Neural progenitor cell (in vitro differentiated cells): ENCODE measurements around the gene SLC45A1. TPM values are rescaled to one million over a fixed set of nuclear protein-coding genes. Genes with fewer than 3 reads are reported as not detected.
A peak's percentile ranks its signal among the peaks of the same experiment; 100 is the strongest.

Experiments used
- DNase-seq: peaks from one replicate; pipeline ENCODE4 v3.0.0-alpha.2; 2016; ENCODE audit warnings: low spot score
- H2AFZ ChIP-seq: fragments of 200-600 bp; sonication (generic); replicated peaks from 2 replicates; pipeline ENCODE4 v1.6.1; 2016; ENCODE audit warnings: antibody characterized with exemption
- H3F3A ChIP-seq: fragments of 200-600 bp; sonication (generic); 2 replicates; pipeline ENCODE4 v1.6.1; 2016; ENCODE audit warnings: antibody characterized with exemption, low read depth
- H3K27ac ChIP-seq: fragments of 200-600 bp; sonication (generic); 2 replicates; pipeline ENCODE4 v1.5.1; 2016; ENCODE audit warnings: mild to moderate bottlenecking
- H3K27me3 ChIP-seq: fragments of 200-600 bp; sonication (generic); 2 replicates; pipeline ENCODE4 v1.6.1; 2016; ENCODE audit warnings: mild to moderate bottlenecking, moderate library complexity
- H3K36me3 ChIP-seq: fragments of 200-600 bp; sonication (generic); 2 replicates; pipeline ENCODE4 v1.5.1; 2016
- H3K4me1 ChIP-seq: fragments of 200-600 bp; sonication (generic); 2 replicates; pipeline ENCODE4 v1.6.1; 2016; ENCODE audit warnings: mixed run types
- H3K4me2 ChIP-seq: fragments of 200-600 bp; sonication (generic); 2 replicates; pipeline ENCODE4 v1.6.1; 2016
- H3K4me3 ChIP-seq: fragments of 200-600 bp; sonication (generic); 2 replicates; pipeline ENCODE4 v1.5.1; 2016
- H3K79me2 ChIP-seq: fragments of 200-600 bp; sonication (generic); 2 replicates; pipeline ENCODE4 v1.6.1; 2016; ENCODE audit warnings: low read depth
- H3K9ac ChIP-seq: fragments of 200-600 bp; sonication (generic); 2 replicates; pipeline ENCODE4 v1.6.1; 2016
- H3K9me3 ChIP-seq: fragments of 200-600 bp; sonication (generic); 2 replicates; pipeline ENCODE4 v1.5.1; 2016; ENCODE audit warnings: low read depth
- H4K20me1 ChIP-seq: fragments of 200-600 bp; sonication (generic); 2 replicates; pipeline ENCODE4 v1.6.1; 2016; ENCODE audit warnings: low read depth
- H3K27ac Mint-ChIP-seq: 3 replicates; pipeline ENCODE4 v1.8.0; 2021; ENCODE audit warnings: mixed read lengths
- H3K27me3 Mint-ChIP-seq: 2 replicates; pipeline ENCODE4 v1.8.0; 2022; ENCODE audit warnings: low read depth, mild to moderate bottlenecking, inconsistent platforms, moderate library complexity, mixed read lengths; ENCODE audit not compliant: insufficient read depth
- H3K36me3 Mint-ChIP-seq: 3 replicates; pipeline ENCODE4 v1.8.0; 2021; ENCODE audit warnings: mixed read lengths
- H3K4me1 Mint-ChIP-seq: 3 replicates; pipeline ENCODE4 v1.8.0; 2021; ENCODE audit warnings: mixed read lengths
- H3K4me3 Mint-ChIP-seq: 3 replicates; pipeline ENCODE4 v1.8.0; 2021; ENCODE audit warnings: mild to moderate bottlenecking, moderate library complexity, mixed read lengths
- H3K9me3 Mint-ChIP-seq: 3 replicates; pipeline ENCODE4 v1.8.0; 2020; ENCODE audit warnings: mixed read lengths
- CTCF ChIP-seq: fragments of 200-600 bp; sonication (generic); IDR thresholded peaks from 2 replicates; pipeline ENCODE4 v1.5.1; 2017; ENCODE audit warnings: antibody characterized with exemption, mild to moderate bottlenecking
- EZH2 ChIP-seq: fragments of 200-600 bp; sonication (generic); IDR thresholded peaks from 2 replicates; pipeline ENCODE4 v1.6.1; 2017; ENCODE audit warnings: antibody characterized with exemption, mild to moderate bottlenecking, moderate library complexity
- EZH2phosphoT487 ChIP-seq: fragments of 200-600 bp; sonication (generic); IDR thresholded peaks from 2 replicates; pipeline ENCODE4 v1.6.1; 2017; ENCODE audit warnings: antibody characterized with exemption
- total RNA-seq: library from RNA; depleted of rRNA; stranded (reverse); fragments of >200 nt; gene quantifications from 2 replicates; pipeline ENCODE4 v1.2.3, GENCODE V29; 2015; ENCODE audit warnings: low replicate concordance

The SLC45A1 gene
- total RNA-seq, 1 donor from 2014 or later, result 1.1 TPM

- Histone ChIP-seq H3K4me2 (peak overlapping the region; percentile 62), H3K36me3 (no peaks in the 10 kb centered on the region), H3K27me3 (no peaks in the 10 kb centered on the region), H3K4me3 (no peak overlapping the region), H4K20me1 (peaks cover 97% of the 10 kb centered on the region), H2AFZ (no peak overlapping the region), H3K4me1 (peaks cover 67% of the 10 kb centered on the region), H3K9ac (no peak overlapping the region), H3F3A (peaks cover 40% of the 10 kb centered on the region), H3K9me3 (no peaks in the 10 kb centered on the region), H3K27ac (peak overlapping the region; percentile 91), H3K79me2 (peaks cover 77% of the 10 kb centered on the region)
- DNase-seq, result peak; percentile 55
- H3K27ac Mint-ChIP-seq, result peak overlapping the region; percentile 64
- peaks cover 9% of the 10 kb centered on the region for H3K27me3 Mint-ChIP-seq
- H3K36me3 Mint-ChIP-seq, result peaks cover 12% of the 10 kb centered on the region
- no peak overlapping the region for H3K4me3 Mint-ChIP-seq
- no peaks in the 10 kb centered on the region for H3K9me3 Mint-ChIP-seq
- H3K4me1 Mint-ChIP-seq, result peaks cover 86% of the 10 kb centered on the region
- TF ChIP-seq EZH2phosphoT487, result no peak
- TF ChIP-seq CTCF, result peak; percentile 49
Measured at GRCh38 chr1:8374812-8375211, 56.9 kb downstream of the SLC45A1 start.

- H3K4me1 Mint-ChIP-seq, result peaks cover 81% of the 10 kb centered on the region
- H3K4me3 ChIP-seq, result no peak overlapping the region
- no peak for DNase-seq
- peaks cover 17% of the 10 kb centered on the region for H3K36me3 Mint-ChIP-seq
- TF ChIP-seq CTCF, result no peak
- no peak for TF ChIP-seq EZH2phosphoT487
- no peak for TF ChIP-seq EZH2
- H3K27ac Mint-ChIP-seq, result no peak overlapping the region
- peaks cover 77% of the 10 kb centered on the region for H3K79me2 ChIP-seq
- H3K27me3 Mint-ChIP-seq, result peaks cover 9% of the 10 kb centered on the region
- no peak overlapping the region for H3K4me2 ChIP-seq
- no peaks in the 10 kb centered on the region for H3K9me3 Mint-ChIP-seq
- no peak overlapping the region for H3K27ac ChIP-seq
- H3K9ac ChIP-seq, result no peak overlapping the region
- no peaks in the 10 kb centered on the region for H3K27me3 ChIP-seq
- peaks cover 63% of the 10 kb centered on the region for H3K4me1 ChIP-seq
- H2AFZ ChIP-seq, result no peak overlapping the region
- H4K20me1 ChIP-seq, result peaks cover 97% of the 10 kb centered on the region
- H3K9me3 ChIP-seq, result no peaks in the 10 kb centered on the region
- H3F3A ChIP-seq, result peaks cover 41% of the 10 kb centered on the region
- H3K36me3 ChIP-seq, result no peaks in the 10 kb centered on the region
- H3K4me3 Mint-ChIP-seq, result no peak overlapping the region
Measured at GRCh38 chr1:8376358-8376840, 58.5 kb downstream of the SLC45A1 start.

DNA sequence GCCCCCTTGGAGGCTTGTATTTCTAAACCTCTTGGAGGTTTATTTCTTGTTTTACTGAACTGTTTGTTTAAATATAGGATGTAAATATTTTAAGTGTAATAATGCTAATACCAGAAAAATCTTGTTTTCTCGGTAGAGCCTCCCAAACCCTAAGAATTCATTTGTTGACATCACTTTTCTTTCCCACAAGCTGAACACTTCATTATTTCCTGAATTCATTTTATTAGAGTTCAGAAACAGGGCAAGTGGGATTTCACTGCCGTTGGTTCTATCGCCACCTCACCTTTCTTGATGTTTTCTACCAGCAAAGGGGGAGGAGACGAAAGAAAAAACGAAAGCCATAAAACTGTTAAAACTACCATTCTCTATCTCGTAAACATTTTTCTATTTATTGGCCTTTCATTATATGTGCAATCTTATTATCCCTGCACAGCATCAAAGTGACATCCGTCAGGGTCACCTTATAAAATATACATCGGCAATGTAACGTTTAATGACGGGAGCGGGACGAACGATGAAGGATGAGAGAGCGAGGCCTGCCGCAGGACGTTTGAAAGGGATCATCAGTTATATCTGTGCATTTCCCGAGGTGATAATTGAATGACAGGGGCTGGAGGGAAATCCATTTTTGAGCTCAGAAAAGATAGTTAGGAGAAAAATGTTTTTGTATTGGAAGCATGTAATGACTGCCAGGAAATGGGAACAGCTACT is 59.5 kb downstream of the SLC45A1 start:
- Histone ChIP-seq H3K4me1 (peaks cover 63% of the 10 kb centered on the region), H3K79me2 (peaks cover 72% of the 10 kb centered on the region), H3K4me3 (no peak overlapping the region), H3K9me3 (no peaks in the 10 kb centered on the region), H2AFZ (no peak overlapping the region), H3K4me2 (no peak overlapping the region), H4K20me1 (peaks cover 97% of the 10 kb centered on the region), H3K9ac (no peak overlapping the region), H3K27me3 (no peaks in the 10 kb centered on the region), H3K36me3 (no peaks in the 10 kb centered on the region), H3F3A (peaks cover 45% of the 10 kb centered on the region), H3K27ac (no peak overlapping the region)
- Mint-ChIP-seq H3K4me1 (peaks cover 81% of the 10 kb centered on the region), H3K4me3 (no peak overlapping the region), H3K27me3 (peaks cover 9% of the 10 kb centered on the region), H3K9me3 (no peaks in the 10 kb centered on the region), H3K36me3 (peaks cover 17% of the 10 kb centered on the region), H3K27ac (no peak overlapping the region)
- no peak for DNase-seq
- TF ChIP-seq CTCF, result no peak
- TF ChIP-seq EZH2, result no peak
- TF ChIP-seq EZH2phosphoT487, result no peak
